Karpas-422 (cell line): ENCODE data around the gene LRRC15. TPM values are rescaled to one million over a fixed set of nuclear protein-coding genes. Genes with fewer than 3 reads are reported as not detected.

Source experiments
- DNase-seq: peaks from one replicate; pipeline ENCODE4 v3.0.0-alpha.2; 2015
- H2AFZ ChIP-seq: fragments of 200-600 bp; sonication (generic); 2 replicates; pipeline ENCODE4 v1.6.1; 2014; ENCODE audit warnings: antibody characterized with exemption, low read length, mixed read lengths
- H3K27ac ChIP-seq: fragments of 200-600 bp; sonication (generic); 2 replicates; pipeline ENCODE4 v1.5.1; 2014; ENCODE audit warnings: mild to moderate bottlenecking, low read length, moderate library complexity
- H3K27me3 ChIP-seq: fragments of 200-600 bp; sonication (generic); 2 replicates; pipeline ENCODE4 v1.6.1; 2014; ENCODE audit warnings: low read length, mixed read lengths
- H3K36me3 ChIP-seq: fragments of 200-600 bp; sonication (generic); 2 replicates; pipeline ENCODE4 v1.6.1; 2014; ENCODE audit warnings: low read length, mixed read lengths; ENCODE audit not compliant: insufficient read depth
- H3K4me1 ChIP-seq: fragments of 200-600 bp; sonication (generic); 2 replicates; pipeline ENCODE4 v1.6.1; 2014; ENCODE audit warnings: mild to moderate bottlenecking, low read length, mixed read lengths
- H3K4me2 ChIP-seq: fragments of 200-600 bp; sonication (generic); 2 replicates; pipeline ENCODE4 v1.6.1; 2014; ENCODE audit warnings: low read length, low read depth, mild to moderate bottlenecking; ENCODE audit not compliant: poor library complexity, severe bottlenecking
- H3K4me3 ChIP-seq: fragments of 200-600 bp; sonication (generic); 2 replicates; pipeline ENCODE4 v1.5.1; 2014; ENCODE audit warnings: mild to moderate bottlenecking, antibody characterized with exemption, low read length, mixed read lengths
- H3K79me2 ChIP-seq: fragments of 200-600 bp; sonication (generic); 2 replicates; pipeline ENCODE4 v1.6.1; 2014; ENCODE audit warnings: mild to moderate bottlenecking, low read length, mixed read lengths
- H3K9ac ChIP-seq: fragments of 200-600 bp; sonication (generic); 2 replicates; pipeline ENCODE4 v1.6.0; 2014; ENCODE audit warnings: low read length
- H3K9me2 ChIP-seq: fragments of 200-600 bp; sonication (generic), shearing (Covaris generic); replicated peaks from 2 replicates; pipeline ENCODE4 v1.6.0; 2014; ENCODE audit warnings: mild to moderate bottlenecking, low read length, moderate library complexity; ENCODE audit not compliant: insufficient read depth
- H3K9me3 ChIP-seq: fragments of 300-700, 200-600 bp; sonication (generic); 2 replicates; pipeline ENCODE4 v1.6.1; 2014; ENCODE audit warnings: low read length, mixed read lengths
- H4K20me1 ChIP-seq: fragments of 200-600 bp; sonication (generic); 2 replicates; pipeline ENCODE4 v1.6.1; 2014; ENCODE audit warnings: mild to moderate bottlenecking, antibody characterized with exemption, low read length, low read depth; ENCODE audit not compliant: insufficient read depth
- total RNA-seq: library from RNA; depleted of rRNA; stranded (reverse); fragments of >200 nt; shearing (Covaris generic); gene quantifications from 2 replicates; pipeline ENCODE4 v1.2.3, GENCODE V29; 2014; ENCODE audit warnings: low replicate concordance

The LRRC15 gene
- total RNA-seq, 1 experiment from 2014 or later, result not detected

GRCh38 chr3:194321693-194322640, 47.6 kb downstream of the LRRC15 start:
- no peaks in the 10 kb centered on the region for H3K4me1 ChIP-seq
- no peaks in the 10 kb centered on the region for H3K79me2 ChIP-seq
- no peak for DNase-seq
- no peak overlapping the region for H3K9ac ChIP-seq
- no peak overlapping the region for H3K27ac ChIP-seq
- no peak overlapping the region for H2AFZ ChIP-seq
- H4K20me1 ChIP-seq, result no peaks in the 10 kb centered on the region
- no peaks in the 10 kb centered on the region; the same call in 1 of the 2 replicates for H3K27me3 ChIP-seq
- H3K9me2 ChIP-seq, result no peaks in the 10 kb centered on the region
- no peak overlapping the region for H3K4me2 ChIP-seq
- H3K4me3 ChIP-seq, result no peak overlapping the region
- peaks cover 28% of the 10 kb centered on the region; the same call in 1 of the 2 replicates for H3K9me3 ChIP-seq
- no peaks in the 10 kb centered on the region for H3K36me3 ChIP-seq

DNA sequence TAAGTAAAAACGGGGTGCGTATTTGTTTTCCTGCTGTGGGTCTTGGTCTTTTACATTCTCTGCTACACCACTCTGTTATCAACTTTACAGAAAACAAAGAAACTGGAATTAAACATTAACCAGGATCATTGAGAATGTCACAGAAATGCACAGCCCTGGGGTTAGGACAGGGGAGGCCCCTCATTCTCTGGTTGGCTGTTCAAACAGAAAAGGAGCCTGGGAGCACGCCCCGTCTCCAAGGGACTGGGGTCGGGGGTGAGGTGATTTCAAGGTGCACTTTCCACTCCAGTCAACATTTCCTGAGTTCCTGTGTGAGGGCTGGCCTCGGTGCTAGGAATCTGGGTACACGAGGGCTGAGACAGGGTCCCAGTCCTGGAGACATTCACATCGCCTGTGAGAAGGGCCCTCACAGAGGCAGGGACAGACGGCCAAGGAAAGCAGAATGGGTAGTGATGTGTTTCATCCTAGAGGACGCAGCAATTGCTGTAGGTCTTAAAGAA, 48.7 kb downstream of the LRRC15 start:
- Histone ChIP-seq H3K27ac (no peak overlapping the region), H3K9me3 (peaks cover 17% of the 10 kb centered on the region; the same call in 1 of the 2 replicates), H4K20me1 (no peaks in the 10 kb centered on the region), H3K27me3 (no peaks in the 10 kb centered on the region; the same call in 1 of the 2 replicates), H3K36me3 (no peaks in the 10 kb centered on the region), H3K9me2 (no peaks in the 10 kb centered on the region), H3K9ac (no peak overlapping the region), H3K4me2 (no peak overlapping the region), H2AFZ (no peak overlapping the region), H3K4me1 (no peaks in the 10 kb centered on the region), H3K4me3 (no peak overlapping the region), H3K79me2 (no peaks in the 10 kb centered on the region)
- no peak for DNase-seq

GRCh38 chr3:194320100-194320499, 49.4 kb downstream of the LRRC15 start:
- Histone ChIP-seq H3K4me1 (peaks cover 5% of the 10 kb centered on the region), H3K9me2 (no peaks in the 10 kb centered on the region), H2AFZ (no peak overlapping the region), H3K79me2 (no peaks in the 10 kb centered on the region), H3K9me3 (peaks cover 10% of the 10 kb centered on the region; the same call in 1 of the 2 replicates), H3K36me3 (no peaks in the 10 kb centered on the region), H3K27me3 (no peaks in the 10 kb centered on the region; the same call in 1 of the 2 replicates), H3K27ac (no peak overlapping the region), H3K4me3 (no peak overlapping the region), H3K4me2 (no peak overlapping the region), H4K20me1 (no peaks in the 10 kb centered on the region), H3K9ac (no peak overlapping the region)
- no peak for DNase-seq

DNA sequence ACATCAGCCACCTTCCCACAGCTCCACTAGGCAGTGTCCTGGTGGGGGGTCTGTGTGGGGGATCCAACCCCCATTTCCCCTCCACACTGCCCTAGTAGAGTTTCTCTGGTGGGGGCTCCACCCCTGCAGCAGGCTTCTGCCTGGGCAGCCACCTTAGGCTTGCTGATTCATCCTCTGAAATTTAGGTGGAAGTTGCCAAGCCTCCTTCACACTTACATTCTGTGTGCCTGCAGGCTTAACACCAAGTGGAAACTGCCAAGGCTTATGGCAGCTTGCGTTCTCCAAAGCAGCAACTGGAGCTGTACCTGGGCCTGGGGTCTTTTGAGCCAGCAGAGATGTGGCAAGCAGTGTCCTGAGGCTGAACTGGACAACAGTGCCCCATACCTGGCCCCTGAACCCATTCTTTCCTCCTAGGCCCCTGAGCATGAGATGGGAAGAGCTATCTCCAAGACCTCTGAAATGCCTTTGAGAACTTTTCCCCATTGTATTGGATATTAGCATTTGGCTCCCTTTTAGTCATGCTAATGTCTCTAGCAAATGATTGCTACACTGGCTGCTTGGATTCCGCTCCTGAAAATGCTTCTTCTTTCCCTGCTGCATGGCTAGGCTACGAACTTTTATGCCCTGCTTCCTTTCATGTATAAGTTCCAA, 50.9 kb downstream of the LRRC15 start:
- H3K9me3 ChIP-seq, result peaks cover 5% of the 10 kb centered on the region; the same call in 1 of the 2 replicates
- H3K36me3 ChIP-seq, result no peaks in the 10 kb centered on the region
- H3K27ac ChIP-seq, result no peak overlapping the region
- H3K4me3 ChIP-seq, result no peak overlapping the region
- DNase-seq, result no peak
- H3K79me2 ChIP-seq, result no peaks in the 10 kb centered on the region
- no peak overlapping the region for H3K9ac ChIP-seq
- no peaks in the 10 kb centered on the region for H4K20me1 ChIP-seq
- no peaks in the 10 kb centered on the region; the same call in 1 of the 2 replicates for H3K27me3 ChIP-seq
- no peak overlapping the region for H2AFZ ChIP-seq
- H3K4me2 ChIP-seq, result no peak overlapping the region
- no peaks in the 10 kb centered on the region for H3K9me2 ChIP-seq
- peaks cover 6% of the 10 kb centered on the region for H3K4me1 ChIP-seq

DNA sequence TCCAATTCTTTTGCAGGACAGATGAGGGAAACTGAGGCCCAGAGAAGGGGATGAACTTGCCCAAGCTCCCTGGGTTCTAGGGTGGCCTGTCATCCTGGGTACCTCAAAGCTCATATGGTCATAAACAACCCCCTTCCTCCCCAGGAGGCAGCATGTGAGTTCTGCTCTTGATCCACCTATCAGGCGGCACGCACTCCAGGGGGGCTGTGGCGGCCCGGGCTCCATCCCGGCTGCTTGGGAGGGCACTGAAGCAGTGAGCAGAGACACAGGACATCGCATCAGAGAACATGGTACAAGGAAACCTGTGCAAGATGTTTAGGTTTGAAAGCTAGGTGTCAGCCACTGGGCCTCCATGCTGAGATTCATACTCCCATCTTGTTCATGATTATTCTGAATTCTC, 52.6 kb downstream of the LRRC15 start:
- Histone ChIP-seq H3K4me1 (peaks cover 6% of the 10 kb centered on the region), H4K20me1 (no peaks in the 10 kb centered on the region), H3K79me2 (no peaks in the 10 kb centered on the region), H2AFZ (no peak overlapping the region), H3K27ac (no peak overlapping the region), H3K9me3 (peaks cover 5% of the 10 kb centered on the region; the same call in 1 of the 2 replicates), H3K4me2 (no peak overlapping the region), H3K36me3 (no peaks in the 10 kb centered on the region), H3K4me3 (no peak overlapping the region), H3K27me3 (no peaks in the 10 kb centered on the region; the same call in 1 of the 2 replicates), H3K9ac (no peak overlapping the region), H3K9me2 (no peaks in the 10 kb centered on the region)
- DNase-seq, result no peak

- Histone ChIP-seq H3K27me3 (no peaks in the 10 kb centered on the region; the same call in 1 of the 2 replicates), H3K9ac (no peak overlapping the region), H3K4me3 (peak overlapping the region; percentile 62; the same call in 1 of the 2 replicates), H3K4me1 (peaks cover 6% of the 10 kb centered on the region), H2AFZ (no peak overlapping the region), H3K79me2 (no peaks in the 10 kb centered on the region), H3K9me2 (no peaks in the 10 kb centered on the region), H3K9me3 (peaks cover 5% of the 10 kb centered on the region; the same call in 1 of the 2 replicates), H3K27ac (no peak overlapping the region), H3K36me3 (no peaks in the 10 kb centered on the region), H3K4me2 (peak overlapping the region; percentile 84), H4K20me1 (no peaks in the 10 kb centered on the region)
- DNase-seq, result no peak
Observed at GRCh38 chr3:194315965-194316361, 53.6 kb downstream of the LRRC15 start.

GRCh38 chr3:194315088-194315964, 54.2 kb downstream of the LRRC15 start:
- Histone ChIP-seq H3K9ac (peak overlapping the region; percentile 55), H3K79me2 (no peaks in the 10 kb centered on the region), H3K27me3 (no peaks in the 10 kb centered on the region; the same call in 1 of the 2 replicates), H4K20me1 (no peaks in the 10 kb centered on the region), H3K4me1 (peaks cover 6% of the 10 kb centered on the region), H3K9me3 (peaks cover 5% of the 10 kb centered on the region; the same call in 1 of the 2 replicates), H3K36me3 (no peaks in the 10 kb centered on the region), H3K9me2 (no peaks in the 10 kb centered on the region), H3K4me2 (peak overlapping the region; percentile 84), H2AFZ (peak overlapping the region; percentile 80; the same call in 1 of the 2 replicates), H3K27ac (no peak overlapping the region), H3K4me3 (peak overlapping the region; percentile 62)
- peak; percentile 95 for DNase-seq
